ENCODE measurements around the gene FRK.

The FRK gene

DNA sequence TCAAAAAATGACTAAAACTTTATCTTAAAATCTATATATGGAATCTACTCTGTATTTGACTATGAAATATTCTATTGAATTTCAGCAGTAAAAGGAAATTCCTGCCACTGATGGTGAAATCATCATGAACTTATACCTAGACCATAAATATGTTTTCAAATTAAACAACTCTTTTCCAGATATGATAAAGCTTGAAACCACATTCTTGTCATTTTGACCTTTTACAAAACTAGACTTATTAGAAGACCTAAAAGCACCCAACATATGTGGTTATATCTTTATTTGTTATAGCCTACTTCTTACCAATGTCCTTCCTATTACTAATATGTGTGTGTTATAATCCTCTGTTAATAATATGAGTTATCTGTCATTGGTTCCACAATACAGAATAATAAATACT lies 35.3 kb downstream of the FRK start:
- Histone ChIP-seq H3K27ac (ENCODE audit: low read depth, low read length) (no peak overlapping the region), H3K9ac (ENCODE audit: low read length) (no peak overlapping the region), H3K36me3 (ENCODE audit: control insufficient read depth, insufficient read depth, low read length) (no peaks in the 10 kb centered on the region)

DNA sequence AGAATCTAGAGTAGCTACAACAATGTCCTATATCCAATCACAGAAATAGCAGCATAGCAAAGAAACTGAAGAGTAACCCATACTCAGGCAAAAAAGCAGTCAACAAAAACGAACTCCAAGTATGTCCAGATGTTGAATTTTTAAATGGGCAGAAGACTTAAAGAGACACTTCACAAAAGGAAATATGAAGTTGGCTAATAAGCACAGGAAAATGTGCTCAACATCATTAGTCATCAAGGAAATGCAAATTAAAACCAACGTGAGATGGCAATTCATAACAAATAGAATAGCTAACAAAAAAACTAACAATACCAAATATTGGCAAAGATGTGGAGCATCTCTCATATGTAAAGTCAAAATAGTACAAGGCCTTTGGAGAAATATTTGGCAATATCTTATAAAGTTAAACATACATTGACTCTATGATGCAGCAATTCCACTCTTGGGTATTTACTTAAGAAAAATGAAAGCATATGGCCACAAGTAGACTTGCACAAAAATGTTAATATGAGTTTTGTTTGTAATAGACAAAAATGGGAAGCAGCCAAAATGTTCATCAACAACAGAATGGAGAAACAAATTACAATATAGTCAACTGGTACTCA lies 37.7 kb downstream of the FRK start:
- H3K27me3 ChIP-seq (ENCODE audit: control insufficient read depth, insufficient read depth, low read length) = no peaks in the 10 kb centered on the region
- no peaks in the 10 kb centered on the region for H3K36me3 ChIP-seq (ENCODE audit: control insufficient read depth, insufficient read depth, low read length)
- no peak overlapping the region for H3K9ac ChIP-seq (ENCODE audit: low read length)
- no peak overlapping the region for H3K4me3 ChIP-seq (ENCODE audit: low read length)
- no peak overlapping the region for H3K27ac ChIP-seq (ENCODE audit: low read depth, low read length)
- H3K4me1 ChIP-seq (ENCODE audit: control insufficient read depth, insufficient read depth, low read length) = no peaks in the 10 kb centered on the region

More for the DNA sequence above, 35.3 kb downstream of the FRK start:
- Histone ChIP-seq H3K4me3 (ENCODE audit: low read length) (no peak overlapping the region), H3K27me3 (ENCODE audit: control insufficient read depth, insufficient read depth, low read length) (no peaks in the 10 kb centered on the region), H3K4me1 (ENCODE audit: control insufficient read depth, insufficient read depth, low read length) (no peaks in the 10 kb centered on the region)

DNA sequence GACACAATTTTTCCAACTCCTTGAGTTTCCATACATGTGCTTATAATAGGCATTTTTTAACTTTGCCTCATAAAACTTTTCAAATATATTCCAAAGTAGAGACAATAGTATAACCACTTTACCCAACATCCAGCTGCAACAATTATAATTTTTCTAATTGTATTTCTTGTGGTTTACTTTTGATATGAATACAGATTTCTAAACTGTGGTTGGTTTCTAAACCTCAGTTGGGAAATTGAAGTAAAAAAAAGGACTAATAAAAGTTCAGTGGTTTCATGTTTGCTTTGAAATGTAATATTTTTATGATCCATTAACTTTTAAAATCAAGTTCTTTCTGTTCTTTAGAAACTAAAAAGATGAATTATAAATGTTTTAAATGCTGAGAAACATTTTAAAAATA lies 40.0 kb downstream of the FRK start:
- Histone ChIP-seq H3K27ac (ENCODE audit: low read depth, low read length) (no peak overlapping the region), H3K9ac (ENCODE audit: low read length) (no peak overlapping the region), H3K4me3 (ENCODE audit: low read length) (no peak overlapping the region), H3K36me3 (ENCODE audit: control insufficient read depth, insufficient read depth, low read length) (no peaks in the 10 kb centered on the region), H3K4me1 (ENCODE audit: control insufficient read depth, insufficient read depth, low read length) (no peaks in the 10 kb centered on the region), H3K27me3 (ENCODE audit: control insufficient read depth, insufficient read depth, low read length) (no peaks in the 10 kb centered on the region)

DNA sequence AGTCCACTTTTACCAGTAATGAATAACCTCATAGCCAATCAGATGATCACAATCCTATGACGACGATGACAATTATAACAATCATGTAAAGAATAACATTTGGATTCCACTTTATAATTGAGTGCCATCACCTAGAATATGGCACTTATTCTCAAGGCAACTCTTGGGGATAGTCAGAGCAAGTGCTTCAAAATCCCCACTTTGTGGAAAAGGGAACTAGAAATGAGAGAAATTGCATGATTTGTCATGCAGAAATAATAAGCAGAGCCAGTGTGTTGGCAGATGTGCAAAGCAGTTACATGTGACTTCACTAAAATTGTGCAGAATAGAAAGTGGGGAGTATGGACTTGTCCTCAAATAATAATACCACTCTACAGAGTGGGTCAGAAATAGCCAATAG lies 41.3 kb downstream of the FRK start:
- H3K4me1 ChIP-seq (ENCODE audit: control insufficient read depth, insufficient read depth, low read length) = no peaks in the 10 kb centered on the region
- H3K27me3 ChIP-seq (ENCODE audit: control insufficient read depth, insufficient read depth, low read length) = no peaks in the 10 kb centered on the region
- no peaks in the 10 kb centered on the region for H3K36me3 ChIP-seq (ENCODE audit: control insufficient read depth, insufficient read depth, low read length)
- H3K4me3 ChIP-seq (ENCODE audit: low read length) = no peak overlapping the region
- H3K27ac ChIP-seq (ENCODE audit: low read depth, low read length) = no peak overlapping the region
- no peak overlapping the region for H3K9ac ChIP-seq (ENCODE audit: low read length)

DNA sequence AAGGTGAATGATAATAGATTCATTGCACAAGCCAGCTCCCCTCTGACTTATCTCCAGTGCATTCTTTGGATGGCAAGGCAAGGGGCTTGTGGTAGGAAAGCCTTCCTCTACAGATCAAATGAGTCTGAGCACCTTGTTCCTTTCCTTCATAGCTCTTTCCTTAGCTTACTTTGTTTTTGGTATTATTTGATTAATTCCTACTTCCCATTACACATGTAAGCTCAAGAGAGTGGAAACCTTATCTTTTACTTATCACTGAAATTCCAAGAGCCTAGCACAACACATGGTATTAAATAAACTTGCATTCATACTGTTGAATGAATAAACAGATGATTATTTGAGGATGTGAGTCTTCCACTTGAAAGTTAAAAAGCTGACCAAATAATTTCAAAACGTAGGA lies 41.7 kb downstream of the FRK start:
- Histone ChIP-seq H3K9ac (ENCODE audit: low read length) (no peak overlapping the region), H3K27me3 (ENCODE audit: control insufficient read depth, insufficient read depth, low read length) (no peaks in the 10 kb centered on the region), H3K27ac (ENCODE audit: low read depth, low read length) (no peak overlapping the region), H3K4me1 (ENCODE audit: control insufficient read depth, insufficient read depth, low read length) (no peaks in the 10 kb centered on the region), H3K36me3 (ENCODE audit: control insufficient read depth, insufficient read depth, low read length) (no peaks in the 10 kb centered on the region), H3K4me3 (ENCODE audit: low read length) (no peak overlapping the region)

DNA sequence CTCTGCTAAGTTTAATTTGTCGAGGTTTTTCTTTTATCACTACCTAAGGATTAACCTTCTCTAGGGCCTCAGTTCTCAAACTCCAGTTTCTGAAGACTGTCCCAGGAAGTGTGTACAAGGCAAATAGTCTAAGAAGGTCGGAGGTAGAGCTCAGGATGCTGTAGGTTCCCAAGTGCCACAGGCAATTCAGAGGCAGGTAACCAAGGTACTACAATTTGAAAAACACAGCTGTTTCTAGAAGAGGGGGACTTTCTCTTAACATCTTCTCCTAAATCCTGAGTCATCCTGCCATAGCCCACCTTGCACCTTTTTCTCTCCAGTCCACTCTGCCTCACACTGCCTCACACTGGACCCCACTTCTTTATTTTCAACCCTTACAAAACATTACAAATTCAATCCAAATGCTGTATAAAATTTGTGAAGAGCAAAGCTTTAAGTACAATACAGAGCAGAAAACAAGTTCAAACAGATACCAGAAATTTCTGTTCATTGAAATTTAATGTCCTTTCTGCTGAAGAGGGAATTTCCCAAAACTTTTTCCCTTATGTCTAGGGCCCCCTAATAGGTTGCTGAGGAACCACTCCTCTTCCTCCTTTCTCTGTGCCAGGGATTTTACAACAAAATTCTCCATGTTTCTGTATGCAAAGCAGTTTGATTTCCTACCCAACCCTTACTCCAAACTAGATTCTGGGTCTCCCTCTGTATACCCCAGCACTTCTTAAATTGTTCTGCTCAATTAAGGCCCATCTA lies 43.0 kb downstream of the FRK start:
- Histone ChIP-seq H3K9ac (ENCODE audit: low read length) (no peak overlapping the region), H3K36me3 (ENCODE audit: control insufficient read depth, insufficient read depth, low read length) (no peaks in the 10 kb centered on the region), H3K4me1 (ENCODE audit: control insufficient read depth, insufficient read depth, low read length) (no peaks in the 10 kb centered on the region), H3K27me3 (ENCODE audit: control insufficient read depth, insufficient read depth, low read length) (no peaks in the 10 kb centered on the region), H3K4me3 (ENCODE audit: low read length) (no peak overlapping the region), H3K27ac (ENCODE audit: low read depth, low read length) (no peak overlapping the region)

DNA sequence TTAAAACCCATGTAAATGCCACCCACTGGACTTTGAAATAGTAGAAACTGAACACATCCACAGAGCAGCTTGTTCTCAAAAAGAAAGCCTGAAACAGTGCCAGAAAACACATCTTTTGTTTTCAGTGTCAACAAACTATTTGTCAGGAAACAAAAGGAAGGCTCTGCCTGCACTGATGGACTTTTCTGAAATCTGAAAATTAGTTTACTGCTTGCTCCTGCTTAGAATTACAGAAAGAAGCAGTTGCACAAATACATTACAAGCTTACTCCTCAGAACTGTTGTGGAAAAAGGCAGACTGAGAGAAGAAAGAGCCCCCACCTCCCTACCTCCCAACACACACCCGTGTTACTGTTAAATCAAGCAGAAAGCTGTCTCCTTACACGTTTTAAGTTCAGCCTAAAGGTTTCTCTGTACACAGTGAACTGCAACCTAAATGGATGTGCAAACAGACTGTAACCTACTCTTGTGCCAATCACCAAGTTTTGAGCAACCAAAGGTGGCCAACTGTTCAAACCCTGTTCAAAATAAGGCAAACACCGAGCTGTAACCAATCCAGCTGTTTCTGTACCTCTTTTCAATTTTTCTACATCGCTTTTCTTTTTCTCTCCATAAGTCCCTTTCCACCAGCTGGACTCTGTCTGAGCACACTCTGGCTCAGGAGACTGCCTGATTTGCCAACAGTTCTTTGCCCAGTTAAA lies 43.7 kb downstream of the FRK start:
- H3K27me3 ChIP-seq (ENCODE audit: control insufficient read depth, insufficient read depth, low read length) = no peaks in the 10 kb centered on the region
- no peak overlapping the region for H3K4me3 ChIP-seq (ENCODE audit: low read length)
- H3K27ac ChIP-seq (ENCODE audit: low read depth, low read length) = no peak overlapping the region
- H3K36me3 ChIP-seq (ENCODE audit: control insufficient read depth, insufficient read depth, low read length) = no peaks in the 10 kb centered on the region
- H3K4me1 ChIP-seq (ENCODE audit: control insufficient read depth, insufficient read depth, low read length) = no peaks in the 10 kb centered on the region
- no peak overlapping the region for H3K9ac ChIP-seq (ENCODE audit: low read length)

DNA sequence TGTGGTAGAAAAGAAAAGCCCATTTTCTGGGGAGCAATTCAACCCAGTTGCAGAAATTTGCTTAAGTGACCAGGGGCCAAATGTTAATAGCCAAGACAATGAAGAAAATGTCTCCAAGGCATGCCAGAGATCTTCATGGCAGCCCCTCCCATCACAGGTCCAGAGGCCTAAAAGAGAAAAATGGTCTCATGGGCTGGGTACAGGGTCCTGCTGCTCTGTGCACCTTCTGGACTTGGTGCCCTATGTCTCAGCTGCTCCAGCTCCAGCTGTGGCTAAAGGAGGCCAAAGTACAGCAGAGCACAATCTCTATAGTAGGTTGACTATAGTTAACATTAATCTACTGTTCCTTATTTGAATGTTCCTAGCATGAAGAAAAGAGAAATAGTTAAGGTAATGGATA lies 44.7 kb downstream of the FRK start:
- Histone ChIP-seq H3K27ac (ENCODE audit: low read depth, low read length) (no peak overlapping the region), H3K4me3 (ENCODE audit: low read length) (no peak overlapping the region), H3K4me1 (ENCODE audit: control insufficient read depth, insufficient read depth, low read length) (no peaks in the 10 kb centered on the region), H3K9ac (ENCODE audit: low read length) (no peak overlapping the region), H3K36me3 (ENCODE audit: control insufficient read depth, insufficient read depth, low read length) (no peaks in the 10 kb centered on the region), H3K27me3 (ENCODE audit: control insufficient read depth, insufficient read depth, low read length) (no peaks in the 10 kb centered on the region)

DNA sequence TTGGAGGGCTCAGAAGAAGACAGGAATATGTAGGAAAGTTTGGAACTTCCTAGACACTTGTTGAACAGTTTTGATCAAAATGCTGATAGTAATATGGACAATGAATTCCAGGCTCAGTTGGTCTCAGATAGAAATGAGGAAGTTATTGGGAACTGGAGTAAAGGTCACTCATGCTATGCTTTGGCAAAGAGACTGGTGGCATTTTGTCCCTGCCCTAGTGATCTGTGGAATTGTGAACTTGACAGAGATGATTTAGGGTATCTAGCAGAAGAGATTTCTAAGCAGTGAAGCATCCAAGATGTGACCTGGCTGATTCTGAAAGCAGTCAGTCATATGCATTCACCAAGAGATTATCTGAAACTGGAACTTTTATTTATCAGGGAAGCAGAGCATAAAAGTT lies 45.1 kb downstream of the FRK start:
- H3K27me3 ChIP-seq (ENCODE audit: control insufficient read depth, insufficient read depth, low read length) = no peaks in the 10 kb centered on the region
- no peaks in the 10 kb centered on the region for H3K4me1 ChIP-seq (ENCODE audit: control insufficient read depth, insufficient read depth, low read length)
- H3K36me3 ChIP-seq (ENCODE audit: control insufficient read depth, insufficient read depth, low read length) = no peaks in the 10 kb centered on the region
- no peak overlapping the region for H3K4me3 ChIP-seq (ENCODE audit: low read length)
- H3K9ac ChIP-seq (ENCODE audit: low read length) = no peak overlapping the region
- H3K27ac ChIP-seq (ENCODE audit: low read depth, low read length) = no peak overlapping the region

DNA sequence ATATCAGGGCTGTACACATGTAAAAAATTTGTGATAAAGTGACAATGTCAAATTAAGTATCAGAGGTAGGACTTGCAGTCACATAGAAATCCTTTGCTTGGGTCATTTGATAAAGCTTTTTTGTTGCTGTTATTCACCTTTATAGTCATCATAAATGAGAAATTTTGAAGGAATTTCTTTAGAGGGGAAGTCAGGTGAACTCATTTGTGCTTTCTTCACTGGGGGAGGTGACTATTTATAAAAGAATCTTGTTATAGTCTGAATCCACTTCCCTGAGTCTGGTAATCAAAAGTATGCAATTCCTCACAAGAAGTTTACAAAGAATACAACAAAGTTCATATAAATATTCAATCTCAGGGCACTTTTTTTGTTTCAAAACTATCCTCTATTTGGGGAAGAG lies 47.7 kb downstream of the FRK start:
- Histone ChIP-seq H3K27ac (ENCODE audit: low read depth, low read length) (no peak overlapping the region), H3K4me1 (ENCODE audit: control insufficient read depth, insufficient read depth, low read length) (peaks cover 2% of the 10 kb centered on the region), H3K27me3 (ENCODE audit: control insufficient read depth, insufficient read depth, low read length) (no peaks in the 10 kb centered on the region)

DNA sequence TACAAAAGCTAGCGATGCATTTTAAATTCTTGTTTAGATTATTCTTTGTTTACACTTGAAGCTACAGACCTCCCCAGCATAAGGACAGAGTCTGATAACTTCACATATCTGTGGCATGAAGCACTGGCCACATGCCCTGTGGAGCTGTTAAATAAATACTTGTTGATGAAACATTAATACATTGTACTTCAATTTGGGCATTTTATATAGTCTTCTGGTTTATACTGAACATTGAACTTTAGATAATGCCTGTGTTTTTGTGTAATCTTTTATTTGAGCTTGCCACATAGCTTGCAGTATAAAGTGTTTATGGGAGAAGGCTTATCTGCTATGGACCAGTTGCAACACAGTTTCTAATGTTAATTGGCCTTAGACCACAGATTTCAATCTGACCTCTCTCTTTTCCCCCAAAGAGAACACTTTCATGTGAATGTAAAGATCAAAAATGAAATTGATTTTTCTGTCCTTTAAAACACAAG lies 48.2 kb downstream of the FRK start:
- no peak overlapping the region for H3K27ac ChIP-seq (ENCODE audit: low read depth, low read length)
- no peaks in the 10 kb centered on the region for H3K36me3 ChIP-seq (ENCODE audit: control insufficient read depth, insufficient read depth, low read length)
- H3K9ac ChIP-seq (ENCODE audit: low read length) = no peak overlapping the region
- peaks cover 2% of the 10 kb centered on the region for H3K4me1 ChIP-seq (ENCODE audit: control insufficient read depth, insufficient read depth, low read length)
- no peak overlapping the region for H3K4me3 ChIP-seq (ENCODE audit: low read length)
- H3K27me3 ChIP-seq (ENCODE audit: control insufficient read depth, insufficient read depth, low read length) = no peaks in the 10 kb centered on the region

More for the DNA sequence above, 47.7 kb downstream of the FRK start:
- H3K9ac ChIP-seq (ENCODE audit: low read length) = no peak overlapping the region
- H3K4me3 ChIP-seq (ENCODE audit: low read length) = no peak overlapping the region
- no peaks in the 10 kb centered on the region for H3K36me3 ChIP-seq (ENCODE audit: control insufficient read depth, insufficient read depth, low read length)

DNA sequence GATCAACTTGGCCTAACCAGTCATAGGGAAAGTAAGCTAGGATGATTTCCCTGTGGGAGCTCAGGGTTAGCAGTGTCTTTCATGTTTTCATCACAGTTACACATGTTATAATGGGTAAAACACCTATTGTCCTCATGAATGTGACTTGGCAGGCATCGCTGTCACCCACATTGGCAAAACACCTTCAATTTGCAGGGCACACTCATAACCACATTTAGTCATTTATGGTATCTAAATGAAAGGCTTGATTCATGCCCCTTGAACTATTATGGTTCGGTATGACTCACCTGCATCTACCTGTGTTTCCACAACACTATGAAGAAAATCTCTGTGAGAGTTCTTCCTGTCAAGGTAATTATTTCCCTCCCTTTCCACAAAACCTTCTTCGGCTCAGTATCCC lies 49.2 kb downstream of the FRK start:
- Histone ChIP-seq H3K9ac (ENCODE audit: low read length) (no peak overlapping the region), H3K27me3 (ENCODE audit: control insufficient read depth, insufficient read depth, low read length) (no peaks in the 10 kb centered on the region), H3K4me1 (ENCODE audit: control insufficient read depth, insufficient read depth, low read length) (peaks cover 2% of the 10 kb centered on the region), H3K36me3 (ENCODE audit: control insufficient read depth, insufficient read depth, low read length) (no peaks in the 10 kb centered on the region), H3K27ac (ENCODE audit: low read depth, low read length) (no peak overlapping the region), H3K4me3 (ENCODE audit: low read length) (no peak overlapping the region)
